Vagina (tissue), 2 donors: ENCODE data around the gene C19orf38.

ENCODE experiments used
- POLR2A ChIP-seq, 2 donors: fragments of 450-650 bp; IDR thresholded peaks; one replicate each; pipeline ENCODE4 v1.6.1; 2017; ENCODE audit warnings: antibody characterized with exemption in 2 of 2, mild to moderate bottlenecking in 2 of 2, moderate library complexity in 2 of 2
- TF ChIP-seq, protein P1 (sequence below), 3 experiments: fragments of 450-650 bp in 2 of 3; fragments of 200-600 bp in 1 of 3; sonication (generic) in 1 of 3; IDR thresholded peaks; one replicate each; pipeline ENCODE4 v1.5.1; 2017 to 2019; ENCODE audit warnings: antibody characterized with exemption in 3 of 3, mild to moderate bottlenecking in 2 of 3, moderate library complexity in 2 of 3

DNA sequence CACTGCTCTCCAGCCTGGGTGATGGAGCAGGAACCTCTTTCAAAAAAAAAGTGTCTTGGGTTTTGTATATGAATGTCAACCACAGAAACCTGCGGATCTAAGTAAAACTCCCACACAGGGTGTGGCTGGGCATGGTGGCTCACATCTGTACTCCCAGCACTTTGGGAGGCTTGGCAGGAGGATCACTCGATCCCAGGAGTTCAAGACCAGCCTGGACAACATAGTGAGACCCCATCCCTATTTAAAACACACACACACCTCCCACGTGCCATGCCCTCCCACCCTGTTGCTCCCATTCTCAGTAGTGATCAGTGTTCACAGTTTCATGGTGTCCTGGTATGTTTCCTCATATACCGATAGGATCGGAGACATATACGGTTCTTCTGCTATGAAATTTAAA, 21.4 kb upstream of the C19orf38 start:
- TF ChIP-seq, protein P1, sequence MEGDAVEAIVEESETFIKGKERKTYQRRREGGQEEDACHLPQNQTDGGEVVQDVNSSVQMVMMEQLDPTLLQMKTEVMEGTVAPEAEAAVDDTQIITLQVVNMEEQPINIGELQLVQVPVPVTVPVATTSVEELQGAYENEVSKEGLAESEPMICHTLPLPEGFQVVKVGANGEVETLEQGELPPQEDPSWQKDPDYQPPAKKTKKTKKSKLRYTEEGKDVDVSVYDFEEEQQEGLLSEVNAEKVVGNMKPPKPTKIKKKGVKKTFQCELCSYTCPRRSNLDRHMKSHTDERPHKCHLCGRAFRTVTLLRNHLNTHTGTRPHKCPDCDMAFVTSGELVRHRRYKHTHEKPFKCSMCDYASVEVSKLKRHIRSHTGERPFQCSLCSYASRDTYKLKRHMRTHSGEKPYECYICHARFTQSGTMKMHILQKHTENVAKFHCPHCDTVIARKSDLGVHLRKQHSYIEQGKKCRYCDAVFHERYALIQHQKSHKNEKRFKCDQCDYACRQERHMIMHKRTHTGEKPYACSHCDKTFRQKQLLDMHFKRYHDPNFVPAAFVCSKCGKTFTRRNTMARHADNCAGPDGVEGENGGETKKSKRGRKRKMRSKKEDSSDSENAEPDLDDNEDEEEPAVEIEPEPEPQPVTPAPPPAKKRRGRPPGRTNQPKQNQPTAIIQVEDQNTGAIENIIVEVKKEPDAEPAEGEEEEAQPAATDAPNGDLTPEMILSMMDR (IDR thresholded peaks at IDR 0.05) = no peak
- TF ChIP-seq POLR2A (IDR thresholded peaks at IDR 0.05) = no peak
